Left lung (tissue), 10 donors: ENCODE measurements around the gene TSPAN6. TPM values are rescaled to one million over a fixed set of nuclear protein-coding genes. Genes with fewer than 3 reads are reported as not detected.
A peak's percentile ranks its signal among the peaks of the same experiment; 100 is the strongest.

Experiments
- ATAC-seq: fragments of 200-7000 bp; cut with Tn5 transposase; one replicate; pipeline ENCODE4 v1.9.1; 2020; ENCODE audit warnings: moderate library complexity
- DNase-seq, 4 donors: peaks; one replicate each; pipeline ENCODE4 v3.0.0-alpha.2; 2013 to 2020
- H3K27ac ChIP-seq, 2 donors: fragments of 200-600 bp; sonication (generic) in 1 of 2; one replicate each; pipeline versions ENCODE4 v1.5.0 to v1.8.0; 2020 to 2021
- H3K27me3 ChIP-seq, 2 donors: fragments of 200-600 bp; sonication (generic) in 1 of 2; one replicate each; pipeline versions ENCODE4 v1.5.0 to v1.8.0; 2020 to 2021
- H3K36me3 ChIP-seq, 2 donors: fragments of 200-600 bp; sonication (generic) in 1 of 2; one replicate each; pipeline versions ENCODE4 v1.5.0 to v1.8.0; 2020 to 2021
- H3K4me1 ChIP-seq, 2 donors: fragments of 200-600 bp; one replicate each; pipeline ENCODE4 v1.8.0; 2021
- H3K4me3 ChIP-seq, 2 donors: fragments of 200-600 bp; sonication (generic) in 1 of 2; one replicate each; pipeline versions ENCODE4 v1.5.0 to v1.8.0; 2020 to 2021; ENCODE audit warnings: mild to moderate bottlenecking in 1 of 2
- H3K9me3 ChIP-seq, 2 donors: fragments of 200-600 bp; sonication (generic) in 1 of 2; one replicate each; pipeline versions ENCODE4 v1.5.0 to v1.8.0; 2020 to 2021
- CTCF ChIP-seq, 2 donors: fragments of 200-600 bp; sonication (generic) in 1 of 2; IDR thresholded peaks; one replicate each; pipeline versions ENCODE4 v1.5.0 to v1.8.0; 2021; ENCODE audit warnings: antibody characterized with exemption in 2 of 2
- intact Hi-C, 2 donors: fragments of 100-400 bp; cut with DNase I; formaldehyde crosslinking; loops; one replicate each; pipeline versions ENCODE4 v1.11.2 to v1.14.2; 2022
- polyA plus RNA-seq, 6 donors: library from polyadenylated mRNA; unstranded; fragments of 120-200 nt; gene quantifications; one replicate each; pipeline ENCODE4 v1.2.1, GENCODE V29; 2013; ENCODE audit not compliant: insufficient read length in 6 of 6
- total RNA-seq, 2 donors: library from RNA; stranded (reverse); fragmentation: NEBNext Ultra II Directional; extraction: Animal tissue kit (Norgen Biotek cat#: 25700); gene quantifications; one replicate each; pipeline ENCODE4 v1.2.1, GENCODE V29; 2021
- donor health status: DM: no; HTN: yes; CAD: no.
- donor health status: DM: no; HTN: no; CAD: no.

The TSPAN6 gene
- total and polyA plus RNA-seq, 8 donors, result 13.2 to 117 (median 102) TPM

- no peaks in the 10 kb centered on the region for H3K4me1 ChIP-seq
- intact Hi-C loops, result no loop called here
- H3K27ac ChIP-seq, result peak within 1 kb of the TSS; percentile 18 to 61
- no peak for TF ChIP-seq CTCF (IDR thresholded peaks at IDR 0.05)
- DNase-seq, result peak in 1 of 4 donors; percentile 39
- ATAC-seq, result peak; percentile 90
- H3K9me3 ChIP-seq, result no peaks in the 10 kb centered on the region
- H3K4me3 ChIP-seq, result peak within 1 kb of the TSS; percentile 7 to 17
- H3K27me3 ChIP-seq, result no peaks in the 10 kb centered on the region
- H3K36me3 ChIP-seq, result no peaks in the 10 kb centered on the region
Observed at GRCh38 chrX:100643956-100644860, 7.6 kb upstream of the TSPAN6 start, which contains the start of gene SRPX2. SRPX2 (plus strand) TSS chrX:100644199; CDS start chrX:100646323, 2,124 bp downstream.

- no peaks in the 10 kb centered on the region for H3K4me1 ChIP-seq
- H3K36me3 ChIP-seq, result no peaks in the 10 kb centered on the region
- no peaks in the 10 kb centered on the region for H3K9me3 ChIP-seq
- H3K27ac ChIP-seq, result peak overlapping the region in 1 of 2 donors; percentile 47
- H3K27me3 ChIP-seq, result no peaks in the 10 kb centered on the region
- ATAC-seq (no peak), DNase-seq (no peak)
- no peak for TF ChIP-seq CTCF (IDR thresholded peaks at IDR 0.05)
- intact Hi-C loops, result no loop called here
- no peak overlapping the region for H3K4me3 ChIP-seq
Observed at GRCh38 chrX:100643212-100643611, 6.6 kb upstream of the TSPAN6 start.

- no peak for TF ChIP-seq CTCF (IDR thresholded peaks at IDR 0.05)
- DNase-seq (no peak), ATAC-seq (no peak)
- Histone ChIP-seq H3K27ac (no peak overlapping the region), H3K9me3 (no peaks in the 10 kb centered on the region), H3K27me3 (no peaks in the 10 kb centered on the region), H3K4me1 (no peaks in the 10 kb centered on the region), H3K36me3 (no peaks in the 10 kb centered on the region), H3K4me3 (no peak overlapping the region)
- intact Hi-C loops, result no loop called here
Observed at GRCh38 chrX:100642290-100642689, 5.7 kb upstream of the TSPAN6 start.

GRCh38 chrX:100635989-100636320, 651 bp downstream of the TSPAN6 start:
- Histone ChIP-seq H3K4me3 (peak overlapping the region; percentile 42), H3K4me1 (no peaks in the 10 kb centered on the region), H3K36me3 (no peaks in the 10 kb centered on the region), H3K27ac (peak overlapping the region in 1 of 2 donors; percentile 28), H3K27me3 (peaks cover 0 to 10% of the 10 kb centered on the region in 2 donors), H3K9me3 (no peaks in the 10 kb centered on the region)
- ATAC-seq (peak; percentile 67), DNase-seq (no peak)
- intact Hi-C loops, result no loop called here
- TF ChIP-seq CTCF (IDR thresholded peaks at IDR 0.05), result no peak

DNA sequence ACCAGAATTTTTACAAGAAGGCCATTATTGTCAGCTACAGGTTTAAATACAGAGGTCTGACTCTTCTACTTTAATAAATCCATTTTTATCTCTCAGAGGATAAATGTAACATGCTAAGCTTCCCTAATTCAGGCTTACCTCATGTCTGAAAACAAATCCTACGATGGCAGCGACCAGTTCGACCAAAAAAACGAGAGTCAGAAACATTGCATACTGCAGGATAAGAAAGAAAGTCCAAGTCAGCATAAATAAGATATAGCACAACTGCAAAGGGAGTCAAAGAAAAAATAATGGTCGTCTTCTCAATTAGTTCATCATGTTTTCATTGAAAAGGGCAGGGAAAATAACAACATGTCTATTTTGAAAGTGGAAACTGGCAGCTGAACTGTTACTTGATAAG, 1.6 kb downstream of the TSPAN6 start:
- intact Hi-C loops, result no loop called here
- ATAC-seq (no peak), DNase-seq (no peak)
- Histone ChIP-seq H3K27me3 (peaks cover 0 to 10% of the 10 kb centered on the region in 2 donors), H3K27ac (no peak overlapping the region), H3K9me3 (no peaks in the 10 kb centered on the region), H3K36me3 (no peaks in the 10 kb centered on the region), H3K4me1 (no peaks in the 10 kb centered on the region), H3K4me3 (no peak overlapping the region)
- TF ChIP-seq CTCF (IDR thresholded peaks at IDR 0.05), result no peak
